Erythroblast (primary cell): Measurements from ENCODE around the gene GPR4.

Source experiments
- DNase-seq, 2 experiments: peaks; one replicate each; lab custom pipeline; 2025; lab: John Stamatoyannopoulos, UW
- GATA1 ChIP-seq: IDR thresholded peaks from 2 replicates; pipeline ENCODE4 v1.6.1; 2011; ENCODE audit warnings: low read depth, mild to moderate bottlenecking, control low read depth, low read length, moderate library complexity
- POLR2A ChIP-seq: IDR thresholded peaks from 2 replicates; pipeline ENCODE4 v1.6.1; 2011; ENCODE audit warnings: mild to moderate bottlenecking, low read length

GPR4 gene

GRCh38 chr19:45601524-45602374, at the start of gene GPR4:
Gene GPR4 (minus strand): TSS chr19:45602212. CDS start chr19:45591866, 10,346 bp downstream.
- peak; percentile 15 to 26 for DNase-seq
- TF ChIP-seq POLR2A (no peak), GATA1 (no peak)

- TF ChIP-seq GATA1 = no peak
- TF ChIP-seq POLR2A = no peak
- no peak for DNase-seq
These were observed 48.7 kb upstream of the GPR4 start for GRCh38 chr19:45650722-45651121.

GRCh38 chr19:45646345-45646698, 44.3 kb upstream of the GPR4 start:
- DNase-seq = no peak
- TF ChIP-seq POLR2A (no peak), GATA1 (no peak)

- TF ChIP-seq GATA1 (no peak), POLR2A (no peak)
- DNase-seq = peak; percentile 71 to 82
These were observed 43.8 kb upstream of the GPR4 start for GRCh38 chr19:45645631-45646344.

- DNase-seq = peak; percentile 62 to 64
- TF ChIP-seq GATA1 (no peak), POLR2A (no peak)
These were observed 43.1 kb upstream of the GPR4 start for GRCh38 chr19:45645068-45645630.

DNA sequence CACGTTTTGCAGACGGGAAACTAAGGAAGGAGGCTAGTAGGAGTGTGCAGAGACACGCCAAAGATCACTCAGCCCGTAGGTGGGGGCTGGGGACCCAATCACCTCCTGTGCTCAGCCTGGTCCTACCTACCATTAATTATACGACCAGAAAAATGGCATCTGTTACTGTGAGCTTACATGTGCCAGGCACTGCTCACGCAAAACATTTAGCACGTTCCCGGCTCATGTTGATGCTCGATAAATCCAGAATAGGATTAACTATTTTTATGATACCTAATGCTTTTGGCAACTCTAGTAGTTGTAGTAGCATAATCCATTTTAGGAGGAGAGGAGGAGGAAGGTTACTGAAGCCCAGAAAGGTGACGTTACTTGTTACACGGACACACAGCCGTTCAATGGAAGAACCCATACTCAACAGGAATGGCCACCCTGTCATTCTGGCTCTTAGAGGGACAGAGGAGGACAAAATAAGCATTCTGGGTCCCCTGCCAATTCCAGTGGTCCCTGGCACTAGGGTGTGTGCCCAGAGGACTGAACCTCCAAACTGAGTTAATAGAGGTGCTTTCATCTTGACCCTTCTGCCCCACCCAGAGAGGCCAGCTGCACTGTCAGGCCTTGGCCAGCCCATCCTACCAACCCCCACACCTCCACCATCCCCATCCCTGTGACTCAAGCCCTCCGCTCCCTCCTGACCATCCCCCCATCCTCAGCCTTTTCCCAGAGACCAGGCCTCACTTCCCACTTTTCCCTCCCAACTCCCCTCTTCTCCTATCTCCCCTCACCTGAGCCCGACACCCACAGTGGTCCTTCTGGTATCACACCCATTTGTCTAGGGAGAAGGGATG, 42.1 kb upstream of the GPR4 start:
- no peak for DNase-seq
- TF ChIP-seq GATA1 (no peak), POLR2A (no peak)

- peak; percentile 84 to 92 for DNase-seq
- TF ChIP-seq POLR2A (no peak), GATA1 (no peak)
These were observed 41.3 kb upstream of the GPR4 start for GRCh38 chr19:45643024-45643926.

GRCh38 chr19:45641274-45642105, 39.5 kb upstream of the GPR4 start:
- peak; percentile 88 to 92 for DNase-seq
- TF ChIP-seq GATA1 (no peak), POLR2A (no peak)

DNA sequence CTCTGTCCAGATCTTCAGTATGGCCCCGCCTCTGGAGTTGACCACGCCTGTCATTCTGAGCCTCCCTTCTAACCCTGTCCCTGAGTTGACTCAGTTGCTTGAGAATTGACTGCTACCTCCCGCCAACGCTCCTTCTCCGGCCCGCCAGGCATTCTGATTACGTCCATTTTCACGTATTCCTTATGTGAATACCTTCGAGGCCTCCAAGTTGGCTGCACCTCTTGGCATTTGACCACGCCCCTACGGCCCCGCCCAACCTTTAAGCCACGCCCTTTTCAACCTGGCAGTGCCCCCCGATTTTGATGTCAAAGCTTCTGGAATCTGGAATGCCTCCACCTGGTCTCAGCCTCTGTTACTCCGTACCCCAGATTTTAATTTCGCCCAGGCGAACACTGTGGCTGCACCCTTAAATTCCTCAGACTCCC, 38.8 kb upstream of the GPR4 start:
- peak; percentile 46 to 60 for DNase-seq
- TF ChIP-seq GATA1 (no peak), POLR2A (no peak)

- peak; percentile 43 to 48 for DNase-seq
- TF ChIP-seq POLR2A (peak; percentile 27), GATA1 (no peak)
These were observed 37.1 kb upstream of the GPR4 start, which contains the start of gene EML2 for GRCh38 chr19:45638930-45639729. Gene EML2 (minus strand): TSS chr19:45639397. CDS start chr19:45639376, 21 bp downstream.
